Large intestine (tissue), 3 donors: ENCODE results near the gene ARFGEF3. TPM values are rescaled to one million over a fixed set of nuclear protein-coding genes. Genes with fewer than 3 reads are reported as not detected.
"Not testable (repeated sequence)": the region's sequence is repeated elsewhere in the genome, so short reads cannot be mapped to it uniquely, and the experiment has no call there.

Experiments used
- DNase-seq, 2 donors: peaks; one replicate each; pipeline versions ENCODE4 v3.0.0 to v3.0.0-alpha.2; 2013
- H3K27ac ChIP-seq: one replicate; pipeline ENCODE4 v1.5.1; 2013; ENCODE audit warnings: low read length
- H3K27me3 ChIP-seq: 2 replicates; pipeline ENCODE4 v1.6.1; 2013; ENCODE audit warnings: low read length; ENCODE audit not compliant: control insufficient read depth, insufficient read depth
- H3K36me3 ChIP-seq: 2 replicates; pipeline ENCODE4 v1.6.1; 2013; ENCODE audit warnings: low read length; ENCODE audit not compliant: control insufficient read depth, insufficient read depth
- H3K4me1 ChIP-seq: one replicate; pipeline ENCODE4 v1.6.1; 2013; ENCODE audit warnings: low read length; ENCODE audit not compliant: control insufficient read depth, insufficient read depth
- H3K4me3 ChIP-seq: one replicate; pipeline ENCODE4 v1.5.1; 2013; ENCODE audit warnings: low read length
- H3K9me3 ChIP-seq: one replicate; pipeline ENCODE4 v1.6.1; 2013; ENCODE audit warnings: mild to moderate bottlenecking, low read depth, low read length, moderate library complexity; ENCODE audit not compliant: control insufficient read depth
- WGBS: methylation state at CpG from one replicate; pipeline ENCODE4 v1.1.5; 2013; ENCODE audit warnings: low lambda C conversion rate; ENCODE audit not compliant: insufficient coverage; 5-methylcytosine and 5-hydroxymethylcytosine counted together
- polyA plus RNA-seq: library from polyadenylated mRNA; unstranded; fragments of 120-200 nt; gene quantifications from one replicate; pipeline ENCODE4 v1.2.1, GENCODE V29; 2013

The ARFGEF3 gene
- polyA plus RNA-seq, 1 donor, result 7.3 TPM

- Histone ChIP-seq H3K4me1 (no peaks in the 10 kb centered on the region), H3K27ac (no peak overlapping the region), H3K4me3 (no peak overlapping the region), H3K36me3 (no peaks in the 10 kb centered on the region), H3K27me3 (no peaks in the 10 kb centered on the region), H3K9me3 (no peaks in the 10 kb centered on the region)
- no peak for DNase-seq
- no CpG with 5 or more reads among the region's 2 CpGs for WGBS
These were observed 184.0 kb downstream of the ARFGEF3 start for GRCh38 chr6:138345565-138346285.

GRCh38 chr6:138346302-138347195, 184.8 kb downstream of the ARFGEF3 start:
- Histone ChIP-seq H3K4me3 (no peak overlapping the region), H3K36me3 (no peaks in the 10 kb centered on the region), H3K27me3 (no peaks in the 10 kb centered on the region), H3K9me3 (no peaks in the 10 kb centered on the region), H3K27ac (no peak overlapping the region), H3K4me1 (no peaks in the 10 kb centered on the region)
- no peak for DNase-seq
- 67% methylated on average over 1 of the region's 2 CpGs for WGBS

GRCh38 chr6:138347864-138348263, 186.1 kb downstream of the ARFGEF3 start:
- Histone ChIP-seq H3K4me3 (no peak overlapping the region), H3K27ac (no peak overlapping the region), H3K4me1 (no peaks in the 10 kb centered on the region), H3K36me3 (no peaks in the 10 kb centered on the region), H3K27me3 (no peaks in the 10 kb centered on the region), H3K9me3 (no peaks in the 10 kb centered on the region)
- WGBS, result no CpG with 5 or more reads among the region's 2 CpGs
- DNase-seq, result no peak

GRCh38 chr6:138349891-138350290, 188.2 kb downstream of the ARFGEF3 start:
- Histone ChIP-seq H3K4me3 (no peak overlapping the region), H3K27ac (no peak overlapping the region), H3K9me3 (no peaks in the 10 kb centered on the region), H3K36me3 (no peaks in the 10 kb centered on the region), H3K27me3 (no peaks in the 10 kb centered on the region), H3K4me1 (no peaks in the 10 kb centered on the region)
- no peak for DNase-seq
- 100% methylated on average over 1 of the region's 3 CpGs for WGBS

- Histone ChIP-seq H3K27me3 (no peaks in the 10 kb centered on the region), H3K36me3 (no peaks in the 10 kb centered on the region), H3K4me1 (no peaks in the 10 kb centered on the region), H3K9me3 (no peaks in the 10 kb centered on the region), H3K27ac (no peak overlapping the region), H3K4me3 (no peak overlapping the region)
- no peak for DNase-seq
- WGBS, result 100% methylated on average over 1 of the region's 1 CpG
These were observed 196.2 kb downstream of the ARFGEF3 start for GRCh38 chr6:138357928-138358327.

- WGBS, result no CpG with 5 or more reads among the region's 8 CpGs
- H3K36me3 ChIP-seq, result not testable (repeated sequence)
These were observed 206.9 kb downstream of the ARFGEF3 start for GRCh38 chr6:138368684-138369083.

GRCh38 chr6:138370631-138371451, 209.1 kb downstream of the ARFGEF3 start:
- Histone ChIP-seq H3K36me3 (no peaks in the 10 kb centered on the region), H3K27me3 (no peaks in the 10 kb centered on the region), H3K27ac (no peak overlapping the region), H3K4me3 (no peak overlapping the region), H3K9me3 (no peaks in the 10 kb centered on the region), H3K4me1 (peaks cover 3% of the 10 kb centered on the region)
- 80% methylated on average over 2 of the region's 9 CpGs for WGBS
- no peak for DNase-seq

More at GRCh38 chr6:138368684-138369083, 206.9 kb downstream of the ARFGEF3 start:
- H3K4me1 ChIP-seq, H3K9me3 ChIP-seq, H3K27me3 ChIP-seq, DNase-seq, H3K27ac ChIP-seq, H3K4me3 ChIP-seq: not testable (repeated sequence)

- 20% methylated on average over 1 of the region's 3 CpGs for WGBS
- Histone ChIP-seq H3K4me1 (peaks cover 3% of the 10 kb centered on the region), H3K27me3 (no peaks in the 10 kb centered on the region), H3K36me3 (no peaks in the 10 kb centered on the region), H3K9me3 (no peaks in the 10 kb centered on the region), H3K4me3 (no peak overlapping the region), H3K27ac (no peak overlapping the region)
- no peak for DNase-seq
These were observed 209.6 kb downstream of the ARFGEF3 start for GRCh38 chr6:138371452-138371711.

GRCh38 chr6:138371720-138372119, 210.0 kb downstream of the ARFGEF3 start:
- H3K36me3 ChIP-seq, result no peaks in the 10 kb centered on the region
- peak; percentile 17 to 62 for DNase-seq

GRCh38 chr6:138372711-138373463, 211.1 kb downstream of the ARFGEF3 start:
- no peak for DNase-seq
- Histone ChIP-seq H3K4me3 (no peak overlapping the region), H3K27me3 (no peaks in the 10 kb centered on the region), H3K4me1 (peaks cover 3% of the 10 kb centered on the region), H3K9me3 (no peaks in the 10 kb centered on the region), H3K27ac (no peak overlapping the region), H3K36me3 (no peaks in the 10 kb centered on the region)

More at GRCh38 chr6:138371720-138372119, 210.0 kb downstream of the ARFGEF3 start:
- Histone ChIP-seq H3K27ac (no peak overlapping the region), H3K9me3 (no peaks in the 10 kb centered on the region), H3K27me3 (no peaks in the 10 kb centered on the region), H3K4me1 (peaks cover 3% of the 10 kb centered on the region), H3K4me3 (no peak overlapping the region)
- 13% methylated on average over 3 of the region's 3 CpGs for WGBS
